NCI-H146 (cell line): Measurements from ENCODE around the gene COL4A1.
A peak's percentile ranks its signal among the peaks of the same experiment; 100 is the strongest.

Source experiments
- DNase-seq: peaks from one replicate; lab custom pipeline; 2025; lab: John Stamatoyannopoulos, UW

Gene COL4A1

GRCh38 chr13:110308656-110309359 is 1.9 kb upstream of the COL4A1 start:
- no peak for DNase-seq

- DNase-seq, result peak; percentile 20
Measured at GRCh38 chr13:110307767-110308655, 1.1 kb upstream of the COL4A1 start.

DNA sequence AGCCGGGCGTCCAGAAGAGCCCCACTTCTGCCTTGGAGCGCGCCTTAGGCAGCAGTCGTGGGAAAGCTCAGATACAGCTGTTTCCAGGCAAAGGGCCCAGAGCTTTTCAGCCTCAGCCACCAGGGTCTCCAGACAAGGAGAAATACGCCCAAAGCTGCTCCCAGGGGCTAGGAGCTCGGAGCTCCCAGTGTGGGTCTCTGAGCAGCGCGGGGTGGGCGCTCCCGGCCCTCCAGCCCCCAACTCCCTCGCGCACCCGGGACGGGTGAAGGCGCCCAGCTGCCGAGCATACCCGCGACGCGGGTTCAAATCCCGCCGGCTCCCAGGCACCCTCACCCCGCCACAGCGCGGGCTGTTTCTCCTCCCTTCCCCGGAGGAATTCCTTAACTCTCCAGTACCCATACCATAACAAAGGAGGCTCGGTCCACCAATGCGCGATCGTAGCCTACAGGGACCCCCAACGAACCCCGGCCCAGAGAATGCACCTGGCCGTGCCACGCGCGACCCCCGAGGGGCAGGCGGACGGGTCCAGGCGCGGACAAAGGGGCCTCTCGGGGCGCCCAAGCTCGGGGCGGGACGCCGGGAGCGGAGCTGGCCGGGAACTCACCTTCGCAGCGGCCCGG is 507 bp downstream of the COL4A1 start:
- no peak for DNase-seq

- no peak for DNase-seq
Measured at GRCh38 chr13:110305949-110306339, 1.0 kb downstream of the COL4A1 start.

GRCh38 chr13:110305544-110305943 is 1.4 kb downstream of the COL4A1 start:
- no peak for DNase-seq

DNA sequence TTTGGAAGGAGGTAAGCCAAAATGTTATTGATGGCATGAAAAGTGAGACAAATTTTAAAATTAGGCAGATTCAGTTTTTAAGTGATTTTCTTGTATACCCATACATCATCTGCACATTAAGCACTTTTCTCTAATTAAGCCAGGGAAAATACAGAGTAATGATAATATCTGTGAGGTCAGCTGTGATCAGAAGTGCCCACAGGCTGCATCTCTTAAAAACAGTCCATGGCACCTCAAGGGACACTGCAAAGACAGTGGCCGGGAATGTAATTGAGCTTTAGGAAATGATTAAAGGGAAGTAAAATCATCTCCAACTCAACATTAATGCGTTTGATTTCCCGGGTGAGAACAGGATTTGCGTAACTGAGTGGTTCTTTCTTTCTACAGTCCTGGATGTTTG is 2.0 kb downstream of the COL4A1 start:
- no peak for DNase-seq

DNA sequence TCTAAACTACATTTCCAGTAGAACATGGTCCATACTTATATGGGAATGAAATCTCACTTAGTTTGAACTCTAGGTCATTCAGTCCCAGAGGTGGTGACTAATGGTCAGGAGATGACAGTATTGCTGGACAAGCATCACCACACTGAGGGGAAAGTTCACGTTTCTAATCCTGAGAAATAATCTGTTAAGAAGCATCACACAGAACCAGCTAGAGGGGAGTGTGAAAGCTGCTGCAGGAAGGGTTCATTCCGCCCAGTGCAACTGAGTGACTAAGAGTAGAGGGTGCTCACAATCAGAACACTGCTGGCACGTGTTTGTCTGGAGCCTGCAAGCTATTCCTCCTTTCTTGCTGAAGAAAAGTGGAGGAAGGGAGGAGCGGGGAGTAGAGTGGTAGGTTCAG is 2.7 kb downstream of the COL4A1 start:
- no peak for DNase-seq

DNA sequence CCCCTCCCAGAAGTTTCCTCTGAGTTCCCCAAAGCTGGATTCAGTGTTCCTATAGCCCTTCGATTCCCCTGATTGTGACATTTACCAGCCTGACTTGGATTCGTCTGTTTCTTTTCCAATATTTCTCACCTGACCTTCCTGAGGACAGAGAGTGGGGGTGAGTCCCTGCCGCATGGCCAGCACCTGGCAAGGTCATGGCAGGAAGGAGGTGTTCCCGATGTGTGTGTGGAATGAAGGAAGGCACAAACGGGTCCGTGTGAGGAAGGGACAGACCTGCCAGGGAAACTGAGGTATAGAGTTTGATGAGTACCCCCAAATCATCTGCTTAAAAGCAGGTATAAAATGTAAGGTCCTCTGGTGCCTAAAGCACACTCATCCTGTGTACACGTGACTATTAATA is 3.3 kb downstream of the COL4A1 start:
- no peak for DNase-seq

- DNase-seq, result no peak
Measured at GRCh38 chr13:110302997-110303396, 4.0 kb downstream of the COL4A1 start.

DNA sequence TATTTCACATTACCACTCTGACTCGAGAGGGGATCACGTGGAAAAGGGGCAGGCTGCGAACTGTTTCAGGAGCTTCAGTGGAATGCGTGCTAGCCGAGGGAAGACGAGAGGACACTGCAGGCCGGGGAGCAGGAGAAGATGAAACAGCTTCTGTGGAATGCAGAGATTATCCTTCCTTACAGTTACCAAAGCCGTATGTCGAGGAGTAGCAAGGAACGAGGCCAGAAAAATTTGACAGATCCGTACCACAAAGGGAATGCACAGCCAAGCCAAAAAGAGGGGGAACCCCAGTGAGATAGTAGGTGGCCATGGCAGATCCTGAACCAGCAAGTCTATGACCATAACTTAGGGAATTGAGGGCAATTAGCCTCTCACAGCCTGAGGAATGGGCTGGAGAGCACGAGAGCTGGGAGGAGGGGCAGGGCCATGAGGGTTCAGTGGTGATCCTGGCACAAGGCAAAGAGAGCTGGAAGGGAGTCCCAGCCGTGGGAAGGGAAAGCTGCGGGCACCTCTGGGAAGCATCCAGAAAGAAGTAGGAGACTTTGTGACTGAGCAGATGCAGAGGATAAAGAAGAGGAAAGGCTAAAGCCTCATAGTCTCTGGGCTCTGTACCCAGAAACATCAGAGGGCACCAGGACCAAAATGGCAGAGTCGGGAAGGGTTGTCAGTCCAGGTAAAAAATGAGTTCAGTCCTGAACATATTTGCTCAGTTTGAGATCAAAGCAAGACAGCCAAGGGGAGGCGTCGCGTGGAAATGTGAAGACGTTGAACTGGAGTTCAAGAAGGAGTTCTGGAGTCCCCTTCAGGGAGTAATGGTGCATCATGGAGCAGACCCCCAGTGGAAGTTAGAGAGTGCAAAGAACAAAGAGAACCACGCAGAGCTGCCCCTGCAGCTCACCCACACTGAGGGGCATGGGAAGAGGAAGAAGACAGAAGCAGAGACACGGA is 5.1 kb downstream of the COL4A1 start:
- DNase-seq, result no peak

DNA sequence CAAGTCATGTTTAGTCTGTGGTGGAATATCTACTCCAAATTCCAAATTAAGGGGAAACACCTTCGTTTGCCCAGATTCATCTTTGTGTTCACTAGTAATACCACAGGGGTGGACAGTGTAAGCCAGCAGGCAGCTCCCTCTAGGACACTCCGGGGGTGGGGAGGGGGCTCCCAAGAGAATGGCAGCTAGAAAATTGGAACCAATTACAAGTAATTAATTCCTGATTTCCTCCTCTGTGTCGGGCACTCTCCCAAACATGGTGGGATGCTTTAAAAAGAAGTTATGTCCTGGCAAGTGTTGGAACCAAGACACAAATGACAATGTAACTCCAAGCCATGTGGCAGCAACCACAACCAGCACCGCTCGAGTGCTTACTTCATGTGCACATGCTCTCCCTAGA is 5.9 kb downstream of the COL4A1 start:
- no peak for DNase-seq

- no peak for DNase-seq
Measured at GRCh38 chr13:110300090-110300815, 6.7 kb downstream of the COL4A1 start.

GRCh38 chr13:110299283-110299840 is 7.6 kb downstream of the COL4A1 start:
- no peak for DNase-seq

- DNase-seq, result no peak
Measured at GRCh38 chr13:110298505-110299282, 8.3 kb downstream of the COL4A1 start.

DNA sequence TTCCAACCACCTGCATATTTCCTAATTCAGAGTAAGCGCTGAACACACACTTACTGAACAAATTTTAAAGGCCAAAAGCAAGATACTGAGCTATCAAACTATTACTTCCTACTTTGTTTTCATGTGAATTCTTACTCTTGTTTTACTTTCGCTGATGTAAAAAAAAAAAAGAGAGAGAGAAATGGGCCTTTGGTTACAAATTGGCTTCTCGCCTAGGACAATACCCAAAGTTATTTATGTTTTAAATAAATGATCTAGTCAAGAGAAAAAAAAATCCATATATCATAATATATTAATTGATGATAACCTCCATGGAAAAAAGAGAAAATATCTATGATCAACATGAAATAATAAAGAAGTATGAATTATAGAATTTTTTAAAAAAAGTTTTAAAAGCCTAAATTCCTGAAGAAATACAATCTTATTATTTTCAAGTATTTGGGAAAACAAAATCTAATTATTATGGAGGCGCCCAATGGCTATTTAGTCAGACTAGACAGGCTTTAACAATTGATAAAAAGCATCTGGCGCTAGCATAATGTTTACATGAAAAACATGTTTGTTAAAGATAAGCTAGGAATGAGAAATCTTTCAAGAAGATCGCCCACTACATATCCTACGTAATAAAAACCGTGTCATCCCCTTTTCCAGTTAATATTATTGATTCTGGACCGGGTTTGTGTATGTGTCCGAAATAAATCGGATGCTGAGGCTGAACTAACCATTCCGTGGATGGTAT is 9.0 kb downstream of the COL4A1 start:
- DNase-seq, result no peak

DNA sequence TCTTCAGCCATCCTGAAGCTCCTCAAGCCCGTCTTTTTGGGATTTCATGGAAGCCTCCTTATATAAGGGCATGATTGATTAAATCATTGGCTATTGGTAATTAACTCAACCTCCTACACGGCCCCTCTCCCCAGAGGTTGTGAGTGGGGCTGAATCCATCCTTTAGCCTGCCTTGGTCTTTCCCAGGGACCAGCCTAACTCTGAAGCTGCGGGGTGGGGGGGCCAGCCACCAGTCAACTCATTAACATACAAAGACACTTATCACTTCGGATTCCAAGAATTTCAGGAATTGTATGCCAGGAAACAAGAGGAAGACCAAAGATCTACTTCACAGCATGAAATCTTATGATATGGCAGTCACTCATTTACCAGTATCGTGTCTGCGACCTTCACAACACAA is 9.9 kb downstream of the COL4A1 start:
- no peak for DNase-seq

DNA sequence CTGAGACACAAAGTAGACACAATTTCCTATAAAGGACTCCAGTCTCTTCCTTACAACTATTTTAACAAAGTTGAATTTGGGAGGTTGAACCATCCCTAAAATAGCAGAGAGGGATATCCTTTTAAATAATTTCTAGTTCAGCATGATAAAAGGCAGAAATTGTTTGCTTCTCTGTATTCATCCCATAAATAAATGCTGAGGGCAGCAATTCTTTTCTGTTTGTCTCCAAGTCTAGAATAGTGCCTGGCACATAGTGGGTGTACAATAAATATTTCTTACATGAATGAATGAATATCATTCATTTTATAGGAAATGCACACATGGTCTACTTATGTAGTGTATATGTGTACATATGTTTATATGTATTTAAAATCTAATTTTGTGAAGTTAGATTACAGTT is 12.3 kb downstream of the COL4A1 start:
- DNase-seq, result no peak

DNA sequence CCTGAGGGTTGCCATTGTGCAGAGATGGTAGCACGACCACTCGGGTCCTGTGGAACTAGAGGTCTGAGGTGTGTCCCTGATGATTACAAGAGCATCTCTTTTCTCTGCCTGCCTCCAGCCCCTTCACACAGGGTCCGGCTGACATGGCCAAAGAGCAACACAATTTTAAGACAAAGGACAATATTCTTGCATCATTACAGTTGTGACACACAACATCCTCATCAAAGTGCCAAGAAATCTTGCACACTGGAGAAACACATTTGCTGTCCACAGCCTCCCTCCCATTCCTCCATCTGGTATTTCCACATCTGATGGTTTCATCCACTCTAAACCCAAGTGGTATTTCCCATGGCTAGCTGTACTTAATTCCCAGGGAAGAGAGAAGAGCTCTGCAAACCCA is 12.8 kb downstream of the COL4A1 start:
- DNase-seq, result no peak

- no peak for DNase-seq
Measured at GRCh38 chr13:110293649-110294048, 13.3 kb downstream of the COL4A1 start.
